AG04449 (cell line): ENCODE data around the gene HACD4.

ENCODE experiments used
- CTCF ChIA-PET: fragments of 350-600 bp; formaldehyde crosslinking; extraction: SDS; loops from one replicate; lab custom pipeline; 2021; ENCODE audit warnings: antibody characterized with exemption; lab: Yijun Ruan, JAX
- POLR2A ChIA-PET: fragments of 400-600, 350-600 bp; formaldehyde crosslinking; extraction: SDS; loops from one replicate; lab custom pipeline; 2020; ENCODE audit warnings: antibody characterized with exemption, inconsistent platforms; lab: Yijun Ruan, JAX
- DNase-seq: peaks from one replicate; pipeline ENCODE4 v3.0.0-alpha.2; 2010; ENCODE audit warnings: low read depth, low spot score
- H3K4me3 ChIP-seq: 2 replicates; pipeline ENCODE4 v1.5.1; 2011; ENCODE audit warnings: low read depth, mild to moderate bottlenecking, control low read depth, low read length
- CTCF ChIP-seq: IDR thresholded peaks from one replicate; pipeline ENCODE4 v1.5.1; 2011; ENCODE audit warnings: mild to moderate bottlenecking, moderate library complexity, low read length, control low read depth, inconsistent platforms; ENCODE audit not compliant: insufficient read depth; ENCODE audit errors: missing control alignments

The HACD4 gene

DNA sequence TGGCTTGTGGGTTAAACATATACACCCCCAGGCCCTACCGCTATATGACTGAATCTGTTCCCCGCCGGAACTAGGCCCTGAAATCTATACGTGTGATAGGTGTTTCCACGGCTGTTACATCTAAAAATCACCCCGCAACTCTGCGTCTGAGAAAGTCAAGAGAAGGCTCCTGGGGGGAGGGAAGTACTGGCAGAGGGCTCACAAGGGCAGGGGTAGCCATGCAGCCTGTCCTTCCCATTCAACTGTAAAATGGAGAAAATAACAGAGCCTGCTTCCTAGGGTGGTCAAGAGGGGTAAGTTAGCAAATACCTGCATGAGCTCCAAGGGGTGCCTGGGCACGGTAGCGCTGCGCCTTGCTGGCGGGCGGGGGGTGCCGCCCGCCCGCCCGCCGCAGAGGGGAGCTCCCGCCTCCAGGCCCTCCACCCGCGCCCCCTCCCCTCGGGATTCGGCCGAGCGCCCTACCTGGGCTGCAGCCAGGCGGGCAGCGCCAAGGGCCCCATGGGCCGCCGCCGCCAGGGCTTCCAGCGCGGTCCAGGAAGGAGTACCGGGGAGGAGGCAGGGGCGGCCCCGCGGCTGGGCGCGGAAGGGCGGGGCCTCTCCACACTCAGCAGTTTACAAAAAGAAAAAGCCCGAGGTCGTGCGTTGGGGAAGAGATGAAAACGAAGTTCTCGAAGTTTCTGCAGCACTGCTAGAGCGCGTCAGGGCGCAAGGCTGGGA lies at the start of gene HACD4:
Gene HACD4 (minus strand): TSS at position 550 of the 717 bp plus-strand sequence. CDS start 50 bp downstream, at position 500.
- POLR2A ChIA-PET = no interaction called here
- no peak for TF ChIP-seq CTCF
- CTCF ChIA-PET = no interaction called here
- no peak for DNase-seq
- peak within 1 kb of the TSS; percentile 60 for H3K4me3 ChIP-seq

- no peak for DNase-seq
- no peak for TF ChIP-seq CTCF
- ChIA-PET CTCF (interaction anchor here (1.2 kb wide), 1 partner anchor 139 kb away, joined by 3 read pairs; no protein-coding TSS in a partner anchor), POLR2A (no interaction called here)
- H3K4me3 ChIP-seq = no peak overlapping the region
These were observed 49.4 kb upstream of the HACD4 start for GRCh38 chr9:21080793-21081192.

- TF ChIP-seq CTCF = no peak
These were observed 47.3 kb upstream of the HACD4 start for GRCh38 chr9:21078702-21079101.

GRCh38 chr9:21077781-21078180 lies 46.3 kb upstream of the HACD4 start, which contains the start of gene IFNB1:
TSS of gene IFNB1 (minus strand) at chr9:21077942. CDS start at chr9:21077869, 73 bp downstream.
- no peak for TF ChIP-seq CTCF
- CTCF ChIA-PET = interaction anchor here (1.1 kb wide), 1 partner anchor 16 kb away, joined by 3 read pairs; no protein-coding TSS in a partner anchor
- POLR2A ChIA-PET = no interaction called here
- no peak within 1 kb of the TSS for H3K4me3 ChIP-seq
- no peak for DNase-seq

More at GRCh38 chr9:21078702-21079101, 47.3 kb upstream of the HACD4 start:
- CTCF ChIA-PET = interaction anchor here (0.7 to 1.1 kb wide), 2 partner anchors 17 to 28 kb away, joined by 3 read pairs; no protein-coding TSS in a partner anchor
- POLR2A ChIA-PET = no interaction called here
- DNase-seq = no peak
- H3K4me3 ChIP-seq = no peak overlapping the region

- no peak overlapping the region for H3K4me3 ChIP-seq
- ChIA-PET POLR2A (no interaction called here), CTCF (no interaction called here)
- TF ChIP-seq CTCF = no peak
- no peak for DNase-seq
These were observed 44.0 kb upstream of the HACD4 start for GRCh38 chr9:21075484-21075883.

GRCh38 chr9:21070906-21071305 lies 39.5 kb upstream of the HACD4 start:
- CTCF ChIA-PET = no interaction called here
- H3K4me3 ChIP-seq = no peak overlapping the region
- POLR2A ChIA-PET = no interaction called here
- TF ChIP-seq CTCF = no peak
- no peak for DNase-seq
